ENCODE results near the gene AGER. TPM values are rescaled to one million over a fixed set of nuclear protein-coding genes. Genes with fewer than 3 reads are reported as not detected.

Gene AGER
- total and polyA plus RNA-seq, 5 donors from 2014 or later = 0.44 to 27.8 (median 0.52) TPM; not detected in 2

Other genes starting within 250 kb of the AGER start
- gene CFB, start 238.2 kb downstream of the AGER start, total RNA-seq = 0.64 TPM
- gene CFB, start 238.2 kb downstream of the AGER start, polyA plus RNA-seq = 1 to 10 TPM in 3 of 4 donors, under 1 TPM in 1; 0.68 to 1.9 (median 1.6) TPM
- 51.4 TPM for gene NELFE, start 225.3 kb downstream of the AGER start, total RNA-seq
- gene NELFE, start 225.3 kb downstream of the AGER start, polyA plus RNA-seq = 10 to 100 TPM; 52.9 to 62.3 (median 60.5) TPM
- 101 TPM for gene SKIC2, start 225.1 kb downstream of the AGER start, total RNA-seq
- gene SKIC2, start 225.1 kb downstream of the AGER start, polyA plus RNA-seq = 10 to 100 TPM; 16.2 to 20.9 (median 17.5) TPM
- gene DXO, start 212.1 kb downstream of the AGER start, total RNA-seq = 47.7 TPM
- 10 to 100 TPM in 2 of 4 donors, 1 to 10 TPM in 2; 8.4 to 10.5 (median 9.6) TPM for gene DXO, start 212.1 kb downstream of the AGER start, polyA plus RNA-seq
- 4.0 TPM for gene C4A, start 202.2 kb downstream of the AGER start, total RNA-seq
- under 1 TPM in 2 of 4 donors, not detected in 2; 0.28 to 0.30 TPM for gene C4A, start 202.2 kb downstream of the AGER start, polyA plus RNA-seq
- 3.6 TPM for gene C4B, start 169.5 kb downstream of the AGER start, total RNA-seq
- gene C4B, start 169.5 kb downstream of the AGER start, polyA plus RNA-seq = under 1 TPM in 1 of 4 donors, not detected in 3; 0.52 TPM
- gene CYP21A2, start 145.8 kb downstream of the AGER start, total RNA-seq = not detected
- gene CYP21A2, start 145.8 kb downstream of the AGER start, polyA plus RNA-seq = not detected
- 11.2 TPM for gene TNXB, start 74.9 kb downstream of the AGER start, total RNA-seq
- gene TNXB, start 74.9 kb downstream of the AGER start, polyA plus RNA-seq = under 1 TPM in 2 of 4 donors, not detected in 2; 0.15 to 0.46 TPM
- 117 TPM for gene ATF6B, start 56.0 kb downstream of the AGER start, total RNA-seq
- gene ATF6B, start 56.0 kb downstream of the AGER start, polyA plus RNA-seq = 10 to 100 TPM; 20.0 to 27.7 (median 24.2) TPM
- 1.5 TPM for gene FKBPL, start 54.0 kb downstream of the AGER start, total RNA-seq
- 1 to 10 TPM; 1.2 to 1.5 (median 1.4) TPM for gene FKBPL, start 54.0 kb downstream of the AGER start, polyA plus RNA-seq
- 0.39 TPM for gene PRRT1, start 32.3 kb downstream of the AGER start, total RNA-seq
- under 1 TPM in 3 of 4 donors, not detected in 1; 0.13 to 0.55 (median 0.18) TPM for gene PRRT1, start 32.3 kb downstream of the AGER start, polyA plus RNA-seq
- gene PPT2, start 30.1 kb downstream of the AGER start, total RNA-seq = 4.8 TPM
- 1 to 10 TPM; 3.1 to 6.2 (median 5.4) TPM for gene PPT2, start 30.1 kb downstream of the AGER start, polyA plus RNA-seq
- gene EGFL8, start 19.7 kb downstream of the AGER start, total RNA-seq = 9.9 TPM
- under 1 TPM in 1 of 4 donors, not detected in 3; 0.60 TPM for gene EGFL8, start 19.7 kb downstream of the AGER start, polyA plus RNA-seq
- 23.9 TPM for gene AGPAT1, start 8.2 kb downstream of the AGER start, total RNA-seq
- gene AGPAT1, start 8.2 kb downstream of the AGER start, polyA plus RNA-seq = 10 to 100 TPM; 11.8 to 15.2 (median 14.3) TPM
- 30.0 TPM for gene RNF5, start 5.8 kb downstream of the AGER start, total RNA-seq
- 100 to 1,000 TPM; 117 to 135 (median 131) TPM for gene RNF5, start 5.8 kb downstream of the AGER start, polyA plus RNA-seq
- 106 TPM for gene PBX2, start 5.9 kb upstream of the AGER start, total RNA-seq
- gene PBX2, start 5.9 kb upstream of the AGER start, polyA plus RNA-seq = 1 to 10 TPM; 1.7 to 2.7 (median 1.9) TPM
- gene GPSM3, start 8.4 kb upstream of the AGER start, total RNA-seq = 202 TPM
- gene GPSM3, start 8.4 kb upstream of the AGER start, polyA plus RNA-seq = 100 to 1,000 TPM in 2 of 4 donors, 10 to 100 TPM in 2; 82.4 to 109 (median 96.1) TPM
- 0.86 TPM for gene NOTCH4, start 39.8 kb upstream of the AGER start, total RNA-seq
- gene NOTCH4, start 39.8 kb upstream of the AGER start, polyA plus RNA-seq = under 1 TPM in 3 of 4 donors, not detected in 1; 0.36 to 0.86 (median 0.40) TPM
- not detected for gene TSBP1, start 187.7 kb upstream of the AGER start, total RNA-seq
- not detected for gene TSBP1, start 187.7 kb upstream of the AGER start, polyA plus RNA-seq
- not detected for gene BTNL2, start 222.9 kb upstream of the AGER start, total RNA-seq
- not detected for gene BTNL2, start 222.9 kb upstream of the AGER start, polyA plus RNA-seq